HG03558 (cell line): ENCODE measurements around the gene TMEM132A.

Source experiments
- ATAC-seq: cut with Tn5 transposase; IDR thresholded peaks from one replicate; pipeline ENCODE4 v1.9.1; 2021; ENCODE audit warnings: moderate number of reproducible peaks; ENCODE audit not compliant: unreplicated experiment; ENCODE audit errors: extremely low read depth

The TMEM132A gene

GRCh38 chr11:60935676-60936442, 11.6 kb downstream of the TMEM132A start:
- no peak for ATAC-seq

- no peak for ATAC-seq
Observed at GRCh38 chr11:60936467-60937143, 12.3 kb downstream of the TMEM132A start.

- no peak for ATAC-seq
Observed at GRCh38 chr11:60937144-60937527, 12.9 kb downstream of the TMEM132A start.

GRCh38 chr11:60937811-60938210, 13.6 kb downstream of the TMEM132A start:
- no peak for ATAC-seq

GRCh38 chr11:60938500-60938899, 14.2 kb downstream of the TMEM132A start:
- no peak for ATAC-seq

GRCh38 chr11:60939301-60939700, 15.0 kb downstream of the TMEM132A start:
- no peak for ATAC-seq

- ATAC-seq: no peak
Observed at GRCh38 chr11:60939855-60940254, 15.6 kb downstream of the TMEM132A start.

GRCh38 chr11:60941371-60942119, 17.3 kb downstream of the TMEM132A start:
- ATAC-seq: no peak

- ATAC-seq: no peak
Observed at GRCh38 chr11:60942219-60942618, 18.0 kb downstream of the TMEM132A start.

GRCh38 chr11:60942970-60943565, 18.8 kb downstream of the TMEM132A start:
- no peak for ATAC-seq

- ATAC-seq: no peak
Observed at GRCh38 chr11:60944490-60945294, 20.4 kb downstream of the TMEM132A start.

GRCh38 chr11:60945295-60945667, 21.0 kb downstream of the TMEM132A start:
- ATAC-seq: no peak

GRCh38 chr11:60946601-60947264, 22.5 kb downstream of the TMEM132A start:
- ATAC-seq: no peak

GRCh38 chr11:60947700-60948099, 23.4 kb downstream of the TMEM132A start:
- no peak for ATAC-seq

GRCh38 chr11:60948250-60948649, 24.0 kb downstream of the TMEM132A start:
- no peak for ATAC-seq

- no peak for ATAC-seq
Observed at GRCh38 chr11:60950024-60950423, 25.8 kb downstream of the TMEM132A start.

- ATAC-seq: no peak
Observed at GRCh38 chr11:60950933-60951605, 26.8 kb downstream of the TMEM132A start.

- no peak for ATAC-seq
Observed at GRCh38 chr11:60951606-60951903, 27.3 kb downstream of the TMEM132A start.
